ENCODE data around the gene LLGL1. TPM values are rescaled to one million over a fixed set of nuclear protein-coding genes. Genes with fewer than 3 reads are reported as not detected.

The LLGL1 gene
- polyA plus RNA-seq, 4 donors = 2.5 to 15.6 (median 6.2) TPM

GRCh38 chr17:18246880-18247612 is 21.6 kb downstream of the LLGL1 start:
- Histone ChIP-seq H3K27me3 (ENCODE audit: control insufficient read depth in 3 of 3, insufficient read depth in 3 of 3, low read length in 3 of 3) (no peaks in the 10 kb centered on the region), H3K9me3 (ENCODE audit: control insufficient read depth in 2 of 2, insufficient read depth in 1 of 2, low read depth in 1 of 2, low read length in 1 of 2) (no peaks in the 10 kb centered on the region), H3K27ac (ENCODE audit: low read depth in 1 of 3, low read length in 2 of 3) (peak overlapping the region in 2 of 3 donors; percentile 71 to 82), H3K36me3 (ENCODE audit: control insufficient read depth in 3 of 3, insufficient read depth in 2 of 3, low read depth in 1 of 3, low read length in 3 of 3) (peaks cover 12 to 88% (median 18%) of the 10 kb centered on the region in 3 donors), H3K4me1 (ENCODE audit: control insufficient read depth in 3 of 3, insufficient read depth in 2 of 3, low read depth in 1 of 3, low read length in 2 of 3) (peaks cover 0 to 7% (median 0%) of the 10 kb centered on the region in 3 donors), H3K4me3 (ENCODE audit: low read depth in 1 of 3, low read length in 3 of 3) (peak overlapping the region in 1 of 3 donors; percentile 14)
- WGBS, 3 donors = 12 to 46% (median 30%) methylated on average over 42 to 46 of the region's 46 CpGs
- DNase-seq = peak; percentile 93 to 97
- no peak for FAIRE-seq

DNA sequence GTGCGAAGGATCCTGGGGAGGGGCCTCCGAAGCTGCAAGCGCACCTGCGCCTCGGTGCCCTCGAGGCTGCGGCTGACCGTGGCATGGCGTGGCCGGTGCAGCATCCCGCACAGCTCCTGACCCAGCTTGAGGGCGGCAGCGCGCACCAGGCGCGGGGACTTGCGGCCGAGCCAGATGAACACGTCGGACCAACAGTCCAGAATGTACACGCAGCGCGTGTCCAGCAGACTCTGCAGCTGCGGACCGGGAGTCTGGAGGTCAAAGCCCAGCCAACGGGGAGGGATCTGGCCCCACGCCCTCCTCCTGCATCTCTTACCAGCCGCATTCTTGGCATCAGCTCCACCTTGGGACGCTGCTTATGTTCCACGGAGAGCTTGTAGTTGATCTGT is 22.2 kb downstream of the LLGL1 start:
- H3K27me3 ChIP-seq (ENCODE audit: control insufficient read depth in 3 of 3, insufficient read depth in 3 of 3, low read length in 3 of 3) = no peaks in the 10 kb centered on the region
- H3K4me1 ChIP-seq (ENCODE audit: control insufficient read depth in 3 of 3, insufficient read depth in 2 of 3, low read depth in 1 of 3, low read length in 2 of 3) = peaks cover 0 to 7% (median 0%) of the 10 kb centered on the region in 3 donors
- DNase-seq (peak; percentile 22 to 50), FAIRE-seq (no peak)
- H3K9me3 ChIP-seq (ENCODE audit: control insufficient read depth in 2 of 2, insufficient read depth in 1 of 2, low read depth in 1 of 2, low read length in 1 of 2) = no peaks in the 10 kb centered on the region
- no peak overlapping the region for H3K27ac ChIP-seq (ENCODE audit: low read depth in 1 of 3, low read length in 2 of 3)
- peaks cover 12 to 88% (median 20%) of the 10 kb centered on the region in 3 donors for H3K36me3 ChIP-seq (ENCODE audit: control insufficient read depth in 3 of 3, insufficient read depth in 2 of 3, low read depth in 1 of 3, low read length in 3 of 3)
- 42 to 75% (median 53%) methylated on average over 30 of the region's 30 CpGs for WGBS, 3 donors
- H3K4me3 ChIP-seq (ENCODE audit: low read depth in 1 of 3, low read length in 3 of 3) = no peak overlapping the region

- H3K4me1 ChIP-seq (ENCODE audit: control insufficient read depth in 3 of 3, insufficient read depth in 2 of 3, low read depth in 1 of 3, low read length in 2 of 3) = peaks cover 0 to 7% (median 0%) of the 10 kb centered on the region in 3 donors
- FAIRE-seq = no peak
- no peaks in the 10 kb centered on the region for H3K27me3 ChIP-seq (ENCODE audit: control insufficient read depth in 3 of 3, insufficient read depth in 3 of 3, low read length in 3 of 3)
- peaks cover 15 to 90% (median 20%) of the 10 kb centered on the region in 3 donors for H3K36me3 ChIP-seq (ENCODE audit: control insufficient read depth in 3 of 3, insufficient read depth in 2 of 3, low read depth in 1 of 3, low read length in 3 of 3)
- H3K27ac ChIP-seq (ENCODE audit: low read depth in 1 of 3, low read length in 2 of 3) = no peak overlapping the region
- DNase-seq = peak; percentile 78 to 82
- H3K4me3 ChIP-seq (ENCODE audit: low read depth in 1 of 3, low read length in 3 of 3) = no peak overlapping the region
- whole genome bisulfite sequencing, 3 donors = 19 to 27% (median 25%) methylated on average over 9 of the region's 9 CpGs
- no peaks in the 10 kb centered on the region for H3K9me3 ChIP-seq (ENCODE audit: control insufficient read depth in 2 of 2, insufficient read depth in 1 of 2, low read depth in 1 of 2, low read length in 1 of 2)
Observed at GRCh38 chr17:18248300-18248731, 22.9 kb downstream of the LLGL1 start.

GRCh38 chr17:18248811-18249210 is 23.4 kb downstream of the LLGL1 start:
- no peak for FAIRE-seq
- Histone ChIP-seq H3K27ac (ENCODE audit: low read depth in 1 of 3, low read length in 2 of 3) (no peak overlapping the region), H3K4me3 (ENCODE audit: low read depth in 1 of 3, low read length in 3 of 3) (no peak overlapping the region), H3K9me3 (ENCODE audit: control insufficient read depth in 2 of 2, insufficient read depth in 1 of 2, low read depth in 1 of 2, low read length in 1 of 2) (no peaks in the 10 kb centered on the region), H3K27me3 (ENCODE audit: control insufficient read depth in 3 of 3, insufficient read depth in 3 of 3, low read length in 3 of 3) (no peaks in the 10 kb centered on the region), H3K4me1 (ENCODE audit: control insufficient read depth in 3 of 3, insufficient read depth in 2 of 3, low read depth in 1 of 3, low read length in 2 of 3) (peaks cover 0 to 7% (median 0%) of the 10 kb centered on the region in 3 donors), H3K36me3 (ENCODE audit: control insufficient read depth in 3 of 3, insufficient read depth in 2 of 3, low read depth in 1 of 3, low read length in 3 of 3) (peaks cover 20 to 90% (median 22%) of the 10 kb centered on the region in 3 donors)
- no peak for DNase-seq
- WGBS, 3 donors = 85 to 94% (median 93%) methylated on average over 7 of the region's 7 CpGs

DNA sequence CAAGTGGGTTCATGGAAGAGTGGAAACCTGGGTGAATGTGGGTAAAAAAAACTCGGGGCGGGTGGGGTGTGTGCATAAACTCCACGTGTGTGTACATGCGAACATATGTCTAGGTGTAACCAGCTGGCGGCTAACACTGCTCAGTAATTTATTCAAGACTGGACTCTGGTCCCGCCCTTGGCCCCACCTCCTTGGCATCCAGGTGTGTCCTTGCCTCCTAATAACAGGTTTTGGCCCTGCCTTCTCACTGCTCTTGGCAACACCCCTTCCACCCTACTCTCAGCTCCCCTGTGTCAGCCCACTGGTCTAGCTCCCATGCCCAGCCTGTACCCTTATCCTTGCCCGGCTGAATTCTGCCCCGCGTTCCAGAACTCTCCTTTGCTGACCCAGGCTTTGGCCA is 24.8 kb downstream of the LLGL1 start:
- DNase-seq = peak; percentile 60 to 91
- peaks cover 0 to 7% (median 0%) of the 10 kb centered on the region in 3 donors for H3K4me1 ChIP-seq (ENCODE audit: control insufficient read depth in 3 of 3, insufficient read depth in 2 of 3, low read depth in 1 of 3, low read length in 2 of 3)
- H3K27me3 ChIP-seq (ENCODE audit: control insufficient read depth in 3 of 3, insufficient read depth in 3 of 3, low read length in 3 of 3) = no peaks in the 10 kb centered on the region
- no peaks in the 10 kb centered on the region for H3K9me3 ChIP-seq (ENCODE audit: control insufficient read depth in 2 of 2, insufficient read depth in 1 of 2, low read depth in 1 of 2, low read length in 1 of 2)
- H3K27ac ChIP-seq (ENCODE audit: low read depth in 1 of 3, low read length in 2 of 3) = no peak overlapping the region
- peaks cover 22 to 92% (median 27%) of the 10 kb centered on the region in 3 donors for H3K36me3 ChIP-seq (ENCODE audit: control insufficient read depth in 3 of 3, insufficient read depth in 2 of 3, low read depth in 1 of 3, low read length in 3 of 3)
- H3K4me3 ChIP-seq (ENCODE audit: low read depth in 1 of 3, low read length in 3 of 3) = no peak overlapping the region
- FAIRE-seq = no peak
- 16 to 69% (median 43%) methylated on average over 9 of the region's 9 CpGs for WGBS, 3 donors

DNA sequence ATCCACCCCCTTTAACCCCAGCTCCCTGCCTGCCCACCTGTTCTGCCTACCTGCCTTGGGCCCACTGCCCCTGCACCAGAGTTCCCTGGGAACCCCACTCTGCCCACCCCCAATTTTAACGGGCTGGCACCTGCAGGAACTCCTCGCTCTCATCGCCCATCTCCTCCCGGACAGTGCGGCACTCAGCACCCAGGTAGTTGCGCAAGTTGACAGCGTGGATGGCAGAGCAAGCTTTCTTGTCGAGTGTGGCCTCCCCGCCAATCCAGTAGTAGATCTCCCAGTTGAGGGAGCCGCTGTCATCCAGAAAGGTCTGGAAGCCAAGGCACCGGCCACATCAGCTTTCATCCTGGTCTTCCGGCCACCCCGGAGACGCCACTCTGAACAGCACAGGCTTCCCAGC is 25.3 kb downstream of the LLGL1 start:
- FAIRE-seq (no peak), DNase-seq (no peak)
- H3K27me3 ChIP-seq (ENCODE audit: control insufficient read depth in 3 of 3, insufficient read depth in 3 of 3, low read length in 3 of 3) = no peaks in the 10 kb centered on the region
- no peak overlapping the region for H3K4me3 ChIP-seq (ENCODE audit: low read depth in 1 of 3, low read length in 3 of 3)
- H3K36me3 ChIP-seq (ENCODE audit: control insufficient read depth in 3 of 3, insufficient read depth in 2 of 3, low read depth in 1 of 3, low read length in 3 of 3) = peaks cover 18 to 92% (median 25%) of the 10 kb centered on the region in 3 donors
- H3K4me1 ChIP-seq (ENCODE audit: control insufficient read depth in 3 of 3, insufficient read depth in 2 of 3, low read depth in 1 of 3, low read length in 2 of 3) = peaks cover 0 to 7% (median 0%) of the 10 kb centered on the region in 3 donors
- 84 to 94% (median 88%) methylated on average over 14 of the region's 14 CpGs for WGBS, 3 donors
- no peak overlapping the region for H3K27ac ChIP-seq (ENCODE audit: low read depth in 1 of 3, low read length in 2 of 3)
- H3K9me3 ChIP-seq (ENCODE audit: control insufficient read depth in 2 of 2, insufficient read depth in 1 of 2, low read depth in 1 of 2, low read length in 1 of 2) = no peaks in the 10 kb centered on the region

DNA sequence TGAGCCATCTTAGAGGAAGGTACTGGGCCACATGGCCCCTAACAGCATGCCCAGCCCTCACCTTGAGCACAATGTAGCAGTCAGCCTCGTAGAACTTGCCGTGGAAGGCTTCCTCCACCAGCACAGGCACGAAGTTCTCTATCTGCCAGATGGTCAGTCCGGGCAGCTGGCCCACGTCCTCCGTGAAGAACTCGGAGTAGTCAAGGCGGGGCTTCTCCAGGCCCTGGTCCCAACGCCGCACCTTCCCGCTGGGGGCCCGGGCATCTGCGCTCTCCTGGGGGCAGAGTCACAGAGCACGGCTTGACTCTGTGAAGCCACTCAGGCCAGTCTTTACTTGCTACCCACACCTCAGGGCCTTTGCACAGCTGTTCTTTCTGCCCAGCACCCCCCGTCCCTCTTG is 25.8 kb downstream of the LLGL1 start:
- H3K27ac ChIP-seq (ENCODE audit: low read depth in 1 of 3, low read length in 2 of 3) = no peak overlapping the region
- no peak overlapping the region for H3K4me3 ChIP-seq (ENCODE audit: low read depth in 1 of 3, low read length in 3 of 3)
- H3K36me3 ChIP-seq (ENCODE audit: control insufficient read depth in 3 of 3, insufficient read depth in 2 of 3, low read depth in 1 of 3, low read length in 3 of 3) = peaks cover 15 to 92% (median 20%) of the 10 kb centered on the region in 3 donors
- 80 to 88% (median 84%) methylated on average over 14 to 15 of the region's 15 CpGs for WGBS, 3 donors
- H3K27me3 ChIP-seq (ENCODE audit: control insufficient read depth in 3 of 3, insufficient read depth in 3 of 3, low read length in 3 of 3) = no peaks in the 10 kb centered on the region
- H3K4me1 ChIP-seq (ENCODE audit: control insufficient read depth in 3 of 3, insufficient read depth in 2 of 3, low read depth in 1 of 3, low read length in 2 of 3) = peaks cover 0 to 6% (median 0%) of the 10 kb centered on the region in 3 donors
- no peak for FAIRE-seq
- no peak for DNase-seq
- H3K9me3 ChIP-seq (ENCODE audit: control insufficient read depth in 2 of 2, insufficient read depth in 1 of 2, low read depth in 1 of 2, low read length in 1 of 2) = no peaks in the 10 kb centered on the region

DNA sequence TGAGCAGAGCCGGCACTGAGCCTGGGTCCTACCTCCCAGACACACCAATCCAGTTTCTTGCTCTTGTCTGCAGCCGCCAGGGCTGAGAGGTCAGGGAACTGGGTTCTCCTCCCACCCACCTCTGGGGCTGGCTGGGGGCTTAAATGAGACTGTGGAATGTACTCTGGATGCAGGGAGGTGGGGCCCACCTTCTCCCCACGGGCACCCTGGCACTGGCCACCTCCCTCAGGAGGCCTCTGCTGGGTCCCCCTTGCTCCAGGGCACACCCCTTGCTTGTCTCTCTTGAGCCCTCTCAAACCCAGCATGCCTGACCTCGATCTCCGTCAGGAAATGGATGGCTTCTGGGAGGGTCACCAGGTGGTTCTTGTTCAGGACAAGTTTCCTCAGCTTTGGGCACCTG is 26.7 kb downstream of the LLGL1 start:
- no peak overlapping the region for H3K4me3 ChIP-seq (ENCODE audit: low read depth in 1 of 3, low read length in 3 of 3)
- peaks cover under 1 to 6% (median 3%) of the 10 kb centered on the region in 3 donors for H3K4me1 ChIP-seq (ENCODE audit: control insufficient read depth in 3 of 3, insufficient read depth in 2 of 3, low read depth in 1 of 3, low read length in 2 of 3)
- 74 to 88% (median 86%) methylated on average over 5 of the region's 5 CpGs for WGBS, 3 donors
- DNase-seq (no peak), FAIRE-seq (no peak)
- no peaks in the 10 kb centered on the region for H3K27me3 ChIP-seq (ENCODE audit: control insufficient read depth in 3 of 3, insufficient read depth in 3 of 3, low read length in 3 of 3)
- H3K9me3 ChIP-seq (ENCODE audit: control insufficient read depth in 2 of 2, insufficient read depth in 1 of 2, low read depth in 1 of 2, low read length in 1 of 2) = no peaks in the 10 kb centered on the region
- H3K27ac ChIP-seq (ENCODE audit: low read depth in 1 of 3, low read length in 2 of 3) = no peak overlapping the region
- H3K36me3 ChIP-seq (ENCODE audit: control insufficient read depth in 3 of 3, insufficient read depth in 2 of 3, low read depth in 1 of 3, low read length in 3 of 3) = peaks cover 15 to 95% (median 20%) of the 10 kb centered on the region in 3 donors

All from small intestine (tissue), 7 donors.